H9 (cell line): ENCODE measurements around the gene RASGRF1. TPM values are rescaled to one million over a fixed set of nuclear protein-coding genes. Genes with fewer than 3 reads are reported as not detected.

Experiments used
- DNase-seq: peaks from one replicate; pipeline ENCODE4 v3.0.0-alpha.2; 2017
- H2AFZ ChIP-seq: one replicate; pipeline ENCODE4 v1.6.1; 2013; ENCODE audit warnings: mild to moderate bottlenecking, low read length, control low read depth, moderate library complexity
- H2AK5ac ChIP-seq: 2 replicates; pipeline ENCODE4 v1.6.1; 2013; ENCODE audit warnings: low read length, control low read depth, mixed read lengths; ENCODE audit not compliant: insufficient read length
- H2BK120ac ChIP-seq: one replicate; pipeline ENCODE4 v1.6.1; 2013; ENCODE audit warnings: low read depth, mild to moderate bottlenecking, low read length, control low read depth, inconsistent platforms; ENCODE audit not compliant: poor library complexity, severe bottlenecking
- H2BK12ac ChIP-seq: 2 replicates; pipeline ENCODE4 v1.6.1; 2013; ENCODE audit warnings: low read length, control low read depth, mixed read lengths, low read depth; ENCODE audit not compliant: insufficient read length
- H2BK15ac ChIP-seq: 2 replicates; pipeline ENCODE4 v1.6.1; 2013; ENCODE audit warnings: low read depth, low read length, control low read depth
- H2BK20ac ChIP-seq: one replicate; pipeline ENCODE4 v1.6.1; 2013; ENCODE audit warnings: low read depth, mild to moderate bottlenecking, low read length, control low read depth, inconsistent platforms; ENCODE audit not compliant: poor library complexity, severe bottlenecking
- H2BK5ac ChIP-seq: 2 replicates; pipeline ENCODE4 v1.6.1; 2013; ENCODE audit warnings: low read length, control low read depth, mixed read lengths; ENCODE audit not compliant: insufficient read length
- H3K14ac ChIP-seq: 2 replicates; pipeline ENCODE4 v1.6.1; 2013; ENCODE audit warnings: low read length, control low read depth; ENCODE audit not compliant: insufficient read depth
- H3K18ac ChIP-seq: 2 replicates; pipeline ENCODE4 v1.6.1; 2013; ENCODE audit warnings: low read depth, mild to moderate bottlenecking, mixed read lengths, low read length, control low read depth; ENCODE audit not compliant: insufficient read length
- H3K23ac ChIP-seq: 2 replicates; pipeline ENCODE4 v1.6.1; 2013; ENCODE audit warnings: low read length, control low read depth, mixed read lengths, low read depth; ENCODE audit not compliant: insufficient read length
- H3K23me2 ChIP-seq: 2 replicates; pipeline ENCODE4 v1.6.1; 2013; ENCODE audit warnings: low read depth, mild to moderate bottlenecking, mixed read lengths, low read length, control low read depth; ENCODE audit not compliant: insufficient read length, poor library complexity, severe bottlenecking
- H3K27ac ChIP-seq: 2 replicates; pipeline ENCODE4 v1.5.1; 2013; ENCODE audit warnings: low read length, control low read depth, mixed read lengths, low read depth; ENCODE audit not compliant: insufficient read length
- H3K27me3 ChIP-seq: 2 replicates; pipeline ENCODE4 v1.6.1; 2013; ENCODE audit warnings: low read length, control low read depth, inconsistent platforms; ENCODE audit not compliant: insufficient read depth
- H3K4ac ChIP-seq: 2 replicates; pipeline ENCODE4 v1.6.1; 2013; ENCODE audit warnings: low read depth, mild to moderate bottlenecking, control low read depth, inconsistent platforms, low read length, moderate library complexity
- H3K4me1 ChIP-seq: 2 replicates; pipeline ENCODE4 v1.6.1; 2013; ENCODE audit warnings: low read length, control low read depth, inconsistent platforms; ENCODE audit not compliant: insufficient read depth
- H3K4me2 ChIP-seq: 2 replicates; pipeline ENCODE4 v1.6.1; 2013; ENCODE audit warnings: low read length, control low read depth, mixed read lengths; ENCODE audit not compliant: insufficient read length, insufficient read depth
- H3K56ac ChIP-seq: 2 replicates; pipeline ENCODE4 v1.6.1; 2013; ENCODE audit warnings: low read depth, mild to moderate bottlenecking, mixed read lengths, low read length, control low read depth; ENCODE audit not compliant: insufficient read length
- H3K79me1 ChIP-seq: 2 replicates; pipeline ENCODE4 v1.6.1; 2013; ENCODE audit warnings: low read depth, mild to moderate bottlenecking, moderate library complexity, low read length, control low read depth, inconsistent platforms; ENCODE audit not compliant: insufficient read depth, poor library complexity, severe bottlenecking
- H3K79me2 ChIP-seq: 2 replicates; pipeline ENCODE4 v1.6.1; 2013; ENCODE audit warnings: low read length, control low read depth, inconsistent platforms; ENCODE audit not compliant: insufficient read depth
- H3K9ac ChIP-seq: 2 replicates; pipeline ENCODE4 v1.6.1; 2013; ENCODE audit warnings: low read length, control low read depth, mixed read lengths; ENCODE audit not compliant: insufficient read length; ENCODE audit errors: extremely low read depth
- H3K9me3 ChIP-seq: one replicate; pipeline ENCODE4 v1.6.1; 2013; ENCODE audit warnings: low read depth, low read length, inconsistent platforms; ENCODE audit not compliant: control insufficient read depth
- H3T11ph ChIP-seq: one replicate; pipeline ENCODE4 v1.6.1; 2013; ENCODE audit warnings: mild to moderate bottlenecking, low read length, control low read depth, inconsistent platforms
- H4K20me1 ChIP-seq: one replicate; pipeline ENCODE4 v1.6.1; 2013; ENCODE audit not compliant: control insufficient read depth, insufficient read length, insufficient read depth
- H4K5ac ChIP-seq: 2 replicates; pipeline ENCODE4 v1.6.1; 2013; ENCODE audit warnings: low read depth, mild to moderate bottlenecking, mixed read lengths, low read length, control low read depth; ENCODE audit not compliant: insufficient read length
- H4K8ac ChIP-seq: replicated peaks from 2 replicates; pipeline ENCODE4 v1.6.1; 2013; ENCODE audit warnings: low read length, control low read depth, mixed read lengths, low read depth; ENCODE audit not compliant: insufficient read length
- H4K91ac ChIP-seq: 2 replicates; pipeline ENCODE4 v1.6.1; 2013; ENCODE audit warnings: low read depth, mild to moderate bottlenecking, moderate library complexity, mixed read lengths, low read length, control low read depth; ENCODE audit not compliant: insufficient read length
- H3K27ac Mint-ChIP-seq, 3 experiments: 2 replicates in 2 of 3; 3 replicates in 1 of 3; pipeline ENCODE4 v1.8.0; 2020 to 2021; ENCODE audit warnings: mixed read lengths in 3 of 3, mild to moderate bottlenecking in 1 of 3, moderate library complexity in 1 of 3
- H3K27me3 Mint-ChIP-seq: 2 replicates; pipeline ENCODE4 v1.8.0; 2021; ENCODE audit warnings: low read depth, mild to moderate bottlenecking, moderate library complexity, mixed read lengths
- H3K36me3 Mint-ChIP-seq, 3 experiments: 2 replicates in 2 of 3; 3 replicates in 1 of 3; pipeline ENCODE4 v1.8.0; 2020 to 2021; ENCODE audit warnings: low read depth in 3 of 3, mixed read lengths in 3 of 3; ENCODE audit not compliant: insufficient read depth in 1 of 3
- H3K4me1 Mint-ChIP-seq, 2 experiments: 2 replicates each; pipeline ENCODE4 v1.8.0; 2020; ENCODE audit warnings: mixed read lengths in 2 of 2
- H3K4me3 Mint-ChIP-seq, 2 experiments: 2 replicates in 1 of 2; 3 replicates in 1 of 2; pipeline ENCODE4 v1.8.0; 2020 to 2021; ENCODE audit warnings: mild to moderate bottlenecking in 2 of 2, mixed read lengths in 2 of 2, moderate library complexity in 1 of 2
- H3K9me3 Mint-ChIP-seq, 2 experiments: 2 replicates in 1 of 2; 3 replicates in 1 of 2; pipeline ENCODE4 v1.8.0; 2020; ENCODE audit warnings: mild to moderate bottlenecking in 2 of 2, mixed read lengths in 2 of 2, moderate library complexity in 1 of 2
- WGBS: extraction: QIAGEN DNeasy Blood & Tissue Kit; methylation state at CpG from one replicate; pipeline ENCODE4 v1.1.7; 2013; ENCODE audit warnings: missing lambda C conversion rate, low lambda C conversion rate, mixed read lengths; ENCODE audit not compliant: insufficient read length; ENCODE audit errors: extremely low coverage; 5-methylcytosine and 5-hydroxymethylcytosine counted together
- total RNA-seq: library from RNA; stranded (reverse); gene quantifications from 2 replicates; pipeline ENCODE4 v1.2.1, GENCODE V29; 2021
- TF ChIP-seq, protein P1 (sequence below): fragments of 200-600 bp; sonication (generic); conservative IDR thresholded peaks from 3 replicates; pipeline ENCODE4 v1.8.0; 2021; ENCODE audit warnings: antibody characterized with exemption, mild to moderate bottlenecking

RASGRF1 gene
- total RNA-seq, 1 experiment from 2014 or later: 0.48 TPM

DNA sequence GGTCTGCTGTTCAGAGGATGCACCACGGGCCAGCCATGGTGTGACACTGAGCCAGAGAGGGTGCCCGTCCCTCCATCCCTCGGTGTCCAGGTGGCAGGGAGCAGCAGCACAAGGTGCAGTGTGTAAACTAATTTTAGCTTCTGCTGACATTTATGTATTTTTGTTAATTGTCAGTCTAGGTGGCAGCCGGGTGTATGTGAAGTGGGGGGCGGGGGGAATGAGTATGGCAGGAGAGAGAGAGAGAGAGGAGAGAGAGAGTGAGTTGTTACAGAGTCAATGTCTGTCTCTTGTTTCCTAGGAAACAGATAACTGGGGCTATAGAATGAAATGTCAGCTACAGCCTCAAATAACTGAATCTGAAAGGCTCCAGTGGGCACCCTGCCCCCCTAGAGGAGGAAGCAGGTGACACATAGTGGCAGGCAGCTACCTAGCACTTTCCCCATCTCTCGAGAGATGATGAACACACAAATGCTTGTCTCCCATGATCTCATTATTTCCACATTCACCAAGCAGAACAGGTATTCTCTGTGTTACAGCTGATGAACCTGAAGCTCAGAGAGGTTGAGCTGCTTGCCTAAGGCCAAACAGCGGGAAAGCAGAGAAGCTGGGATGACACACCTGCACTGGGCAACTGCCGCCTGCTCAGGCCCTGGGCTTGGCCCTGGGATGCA is 24.7 kb downstream of the RASGRF1 start:
- Histone ChIP-seq H3T11ph (no peak overlapping the region), H2BK20ac (no peak overlapping the region), H2BK15ac (no peak overlapping the region), H3K9me3 (no peaks in the 10 kb centered on the region), H2BK120ac (no peak overlapping the region), H4K8ac (no peak overlapping the region), H3K23me2 (no peaks in the 10 kb centered on the region), H3K23ac (no peak overlapping the region), H4K20me1 (no peaks in the 10 kb centered on the region), H3K4ac (no peak overlapping the region), H3K9ac (no peak overlapping the region), H3K14ac (no peak overlapping the region), H3K56ac (no peak overlapping the region), H3K79me1 (no peaks in the 10 kb centered on the region), H3K4me1 (no peaks in the 10 kb centered on the region), H3K4me2 (no peak overlapping the region), H2AK5ac (no peak overlapping the region), H2BK5ac (no peak overlapping the region), H2AFZ (no peak overlapping the region), H3K79me2 (no peaks in the 10 kb centered on the region), H3K27me3 (no peaks in the 10 kb centered on the region; the same call in 1 of the 2 replicates), H4K91ac (no peak overlapping the region), H3K18ac (no peak overlapping the region), H2BK12ac (no peak overlapping the region), H4K5ac (no peak overlapping the region), H3K27ac (no peak overlapping the region)
- Mint-ChIP-seq H3K9me3 (no peaks in the 10 kb centered on the region), H3K27ac (no peak overlapping the region), H3K36me3 (no peaks in the 10 kb centered on the region), H3K27me3 (peaks cover 72% of the 10 kb centered on the region), H3K4me3 (no peak overlapping the region; a peak in 1 of 5 replicates), H3K4me1 (peaks cover 8 to 22% of the 10 kb centered on the region in 2 experiments)
- TF ChIP-seq, protein P1, sequence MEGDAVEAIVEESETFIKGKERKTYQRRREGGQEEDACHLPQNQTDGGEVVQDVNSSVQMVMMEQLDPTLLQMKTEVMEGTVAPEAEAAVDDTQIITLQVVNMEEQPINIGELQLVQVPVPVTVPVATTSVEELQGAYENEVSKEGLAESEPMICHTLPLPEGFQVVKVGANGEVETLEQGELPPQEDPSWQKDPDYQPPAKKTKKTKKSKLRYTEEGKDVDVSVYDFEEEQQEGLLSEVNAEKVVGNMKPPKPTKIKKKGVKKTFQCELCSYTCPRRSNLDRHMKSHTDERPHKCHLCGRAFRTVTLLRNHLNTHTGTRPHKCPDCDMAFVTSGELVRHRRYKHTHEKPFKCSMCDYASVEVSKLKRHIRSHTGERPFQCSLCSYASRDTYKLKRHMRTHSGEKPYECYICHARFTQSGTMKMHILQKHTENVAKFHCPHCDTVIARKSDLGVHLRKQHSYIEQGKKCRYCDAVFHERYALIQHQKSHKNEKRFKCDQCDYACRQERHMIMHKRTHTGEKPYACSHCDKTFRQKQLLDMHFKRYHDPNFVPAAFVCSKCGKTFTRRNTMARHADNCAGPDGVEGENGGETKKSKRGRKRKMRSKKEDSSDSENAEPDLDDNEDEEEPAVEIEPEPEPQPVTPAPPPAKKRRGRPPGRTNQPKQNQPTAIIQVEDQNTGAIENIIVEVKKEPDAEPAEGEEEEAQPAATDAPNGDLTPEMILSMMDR: no peak; the same call in 2 of the 3 replicates
- no peak for DNase-seq
- WGBS: no CpG with 5 or more reads among the region's 8 CpGs
